Esophagus muscularis mucosa (tissue), 3 donors: ENCODE data around the gene BCAS3.

Source experiments
- POLR2A ChIP-seq: fragments of 450-650 bp; IDR thresholded peaks from one replicate; pipeline ENCODE4 v1.6.1; 2017; ENCODE audit warnings: antibody characterized with exemption, moderate library complexity, mild to moderate bottlenecking, low read depth
- POLR2AphosphoS5 ChIP-seq, 2 donors: sonication (generic); formaldehyde crosslinking; IDR thresholded peaks; one replicate each; pipeline ENCODE4 v1.6.1; 2017; ENCODE audit warnings: antibody characterized with exemption in 2 of 2
- TF ChIP-seq, protein P1 (sequence below), 3 experiments: fragments of 200-600 bp in 2 of 3; fragments of 450-650 bp in 1 of 3; sonication (generic) in 2 of 3; IDR thresholded peaks; one replicate each; pipeline ENCODE4 v1.5.1; 2017 to 2019; ENCODE audit warnings: antibody characterized with exemption in 3 of 3, mild to moderate bottlenecking in 2 of 3, moderate library complexity in 1 of 3

DNA sequence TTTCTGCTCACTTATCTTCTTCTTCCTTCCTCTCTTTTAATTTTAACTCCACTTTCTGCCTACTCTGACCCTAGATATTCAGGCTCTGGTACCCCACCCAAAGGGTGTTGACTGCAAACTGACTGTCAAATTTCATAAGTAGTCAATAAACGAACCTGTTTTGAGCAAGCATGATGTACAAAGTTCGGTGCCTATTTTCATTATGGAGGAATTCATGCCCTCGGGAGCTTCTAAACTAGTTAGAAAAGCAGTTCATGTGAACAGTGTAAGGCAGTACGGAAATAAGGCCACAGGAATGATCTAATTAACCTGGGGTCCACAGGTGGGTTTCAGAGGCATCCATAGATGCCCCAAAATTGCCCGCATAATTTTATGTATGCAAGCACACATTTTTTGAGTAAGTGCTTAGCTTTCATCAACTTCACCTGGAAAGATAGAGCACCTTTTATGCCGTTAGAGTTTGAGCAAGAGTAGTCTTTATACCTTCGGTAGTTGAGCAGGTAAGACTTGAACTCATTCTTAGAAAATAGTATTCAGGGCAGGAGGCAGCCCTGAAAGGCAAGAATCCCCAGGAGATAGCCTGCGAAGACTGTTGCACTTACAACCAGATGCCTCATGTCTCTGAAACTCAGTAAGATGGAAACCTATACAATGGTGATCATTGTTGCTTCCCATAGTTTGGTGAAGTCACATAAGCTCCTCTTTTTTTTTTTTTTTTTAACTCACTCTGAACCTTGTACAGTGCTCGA, 685.4 kb downstream of the BCAS3 start:
- TF ChIP-seq, protein P1, sequence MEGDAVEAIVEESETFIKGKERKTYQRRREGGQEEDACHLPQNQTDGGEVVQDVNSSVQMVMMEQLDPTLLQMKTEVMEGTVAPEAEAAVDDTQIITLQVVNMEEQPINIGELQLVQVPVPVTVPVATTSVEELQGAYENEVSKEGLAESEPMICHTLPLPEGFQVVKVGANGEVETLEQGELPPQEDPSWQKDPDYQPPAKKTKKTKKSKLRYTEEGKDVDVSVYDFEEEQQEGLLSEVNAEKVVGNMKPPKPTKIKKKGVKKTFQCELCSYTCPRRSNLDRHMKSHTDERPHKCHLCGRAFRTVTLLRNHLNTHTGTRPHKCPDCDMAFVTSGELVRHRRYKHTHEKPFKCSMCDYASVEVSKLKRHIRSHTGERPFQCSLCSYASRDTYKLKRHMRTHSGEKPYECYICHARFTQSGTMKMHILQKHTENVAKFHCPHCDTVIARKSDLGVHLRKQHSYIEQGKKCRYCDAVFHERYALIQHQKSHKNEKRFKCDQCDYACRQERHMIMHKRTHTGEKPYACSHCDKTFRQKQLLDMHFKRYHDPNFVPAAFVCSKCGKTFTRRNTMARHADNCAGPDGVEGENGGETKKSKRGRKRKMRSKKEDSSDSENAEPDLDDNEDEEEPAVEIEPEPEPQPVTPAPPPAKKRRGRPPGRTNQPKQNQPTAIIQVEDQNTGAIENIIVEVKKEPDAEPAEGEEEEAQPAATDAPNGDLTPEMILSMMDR (IDR thresholded peaks at IDR 0.05): no peak
- TF ChIP-seq POLR2A (no peak), POLR2AphosphoS5 (IDR thresholded peaks at IDR 0.05) (no peak)
